A549 (cell line): ENCODE data around the gene CARMIL1. TPM values are rescaled to one million over a fixed set of nuclear protein-coding genes. Genes with fewer than 3 reads are reported as not detected.

Source experiments
- ATAC-seq, 2 experiments: fragments of 200-7000 bp in 1 of 2; fragments of >200 bp in 1 of 2; cut with Nextera tagmentation in 1 of 2; cut with Tn5 transposase in 1 of 2; 3 replicates each; pipeline versions ENCODE4 v1.8.0 to v1.9.1; 2018 to 2020; ENCODE audit warnings: mild to moderate bottlenecking in 1 of 2, moderate library complexity in 1 of 2
- CTCF ChIA-PET: fragments of 300-600 bp; sonication (Branson Sonifier 250); formaldehyde crosslinking; extraction: SDS; loops from one replicate; lab custom pipeline; 2021; ENCODE audit warnings: antibody characterized with exemption, inconsistent platforms; lab: Yijun Ruan, JAX
- POLR2A ChIA-PET: fragments of 350-600 bp; formaldehyde crosslinking; extraction: SDS; loops from one replicate; lab custom pipeline; 2021; ENCODE audit warnings: antibody characterized with exemption, inconsistent platforms; lab: Yijun Ruan, JAX
- DNase-seq, 2 experiments: peaks; one replicate each; pipeline versions ENCODE4 v3.0.0 to v3.0.0-alpha.2; 2011 to 2016; ENCODE audit warnings: low read depth in 1 of 2, low spot score in 1 of 2
- FAIRE-seq: peaks from 2 replicates; lab custom pipeline; 2011; peaks lifted over from hg19 to GRCh38; lab: Jason Lieb, UNC
- H3K27ac ChIP-seq, 2 experiments: fragments of >200 bp; sonication (Bioruptor Twin); formaldehyde crosslinking; 3 replicates each; pipeline ENCODE4 v1.5.1; 2016 to 2017
- H3K4me1 ChIP-seq: fragments of >200 bp; sonication (Bioruptor Twin); formaldehyde crosslinking; 3 replicates; pipeline ENCODE4 v1.6.1; 2016
- H3K4me2 ChIP-seq: fragments of >200 bp; sonication (Bioruptor Twin); formaldehyde crosslinking; 3 replicates; pipeline ENCODE4 v1.6.1; 2016
- H3K4me3 ChIP-seq: fragments of >200 bp; sonication (Bioruptor Twin); formaldehyde crosslinking; 3 replicates; pipeline ENCODE4 v1.5.1; 2016
- H3K9me3 ChIP-seq: fragments of >200 bp; sonication (Bioruptor Twin); formaldehyde crosslinking; 3 replicates; pipeline ENCODE4 v1.6.1; 2016
- BHLHE40 ChIP-seq: IDR thresholded peaks from 2 replicates; pipeline ENCODE4 v1.6.1; 2012; ENCODE audit warnings: low read depth, low read length, inconsistent platforms
- CBX2 ChIP-seq: fragments of 200-600 bp; sonication (generic); IDR thresholded peaks from 2 replicates; pipeline ENCODE4 v1.6.1; 2016; ENCODE audit warnings: low read depth, mild to moderate bottlenecking, borderline replicate concordance
- CEBPB ChIP-seq, 2 experiments: fragments of >200 bp in 1 of 2; sonication (Bioruptor Twin) in 1 of 2; formaldehyde crosslinking in 1 of 2; IDR thresholded peaks; 2 replicates each; pipeline ENCODE4 v1.6.1; 2012 to 2016
- E2F6 ChIP-seq: IDR thresholded peaks from 2 replicates; pipeline ENCODE4 v1.6.1; 2012; ENCODE audit warnings: low read depth, borderline replicate concordance
- EHF ChIP-seq: fragments of 250-450 bp; sonication (Bioruptor Pico); IDR thresholded peaks from 2 replicates; pipeline ENCODE4 v1.5.0; 2020; ENCODE audit warnings: mild to moderate bottlenecking
- FOSB ChIP-seq: fragments of 250-450 bp; sonication (Bioruptor Pico); IDR thresholded peaks from 2 replicates; pipeline ENCODE4 v1.5.0; 2020; ENCODE audit warnings: mild to moderate bottlenecking, moderate library complexity
- FOSL2 ChIP-seq, 2 experiments: fragments of 450-650 bp in 1 of 2; fragments of >200 bp in 1 of 2; sonication (Bioruptor Twin) in 1 of 2; formaldehyde crosslinking; IDR thresholded peaks; 2 replicates each; pipeline versions ENCODE4 v1.5.0 to v1.6.1; 2016 to 2020; ENCODE audit warnings: mild to moderate bottlenecking in 1 of 2, moderate library complexity in 1 of 2
- GATA3 ChIP-seq: IDR thresholded peaks from 2 replicates; pipeline ENCODE4 v1.6.1; 2012; ENCODE audit warnings: borderline replicate concordance
- HEYL ChIP-seq: fragments of 250-450 bp; sonication (Bioruptor Pico); IDR thresholded peaks from 2 replicates; pipeline ENCODE4 v1.8.0; 2021; ENCODE audit warnings: mild to moderate bottlenecking, moderate library complexity
- HMGXB4 ChIP-seq: fragments of 250-450 bp; sonication (Bioruptor Pico); IDR thresholded peaks from 2 replicates; pipeline ENCODE4 v1.5.0; 2021; ENCODE audit warnings: mild to moderate bottlenecking, moderate library complexity, borderline replicate concordance
- HOXA7 ChIP-seq: fragments of 250-450 bp; sonication (Bioruptor Pico); IDR thresholded peaks from 2 replicates; pipeline ENCODE4 v1.5.0; 2020; ENCODE audit warnings: mild to moderate bottlenecking, moderate library complexity
- HOXB5 ChIP-seq: fragments of 250-450 bp; sonication (Bioruptor Pico); IDR thresholded peaks from 2 replicates; pipeline ENCODE4 v1.5.0; 2020; ENCODE audit warnings: mild to moderate bottlenecking, moderate library complexity
- KDM1A ChIP-seq: fragments of 200-600 bp; sonication (generic); IDR thresholded peaks from 2 replicates; pipeline ENCODE4 v1.6.1; 2016; ENCODE audit warnings: low read depth, mild to moderate bottlenecking
- MAFK ChIP-seq: fragments of 450-650 bp; IDR thresholded peaks from 2 replicates; pipeline ENCODE4 v1.6.1; 2014; ENCODE audit not compliant: partially characterized antibody
- MAZ ChIP-seq: fragments of 150-350 bp; IDR thresholded peaks from 2 replicates; pipeline ENCODE4 v1.6.1; 2014; ENCODE audit warnings: antibody characterized with exemption, low read depth, low read length, borderline replicate concordance
- NFE2L2 ChIP-seq: fragments of 150-350 bp; conservative IDR thresholded peaks from 2 replicates; pipeline ENCODE4 v1.6.1; 2014; ENCODE audit warnings: low read length
- NPAS2 ChIP-seq: fragments of 250-450 bp; sonication (Bioruptor Pico); IDR thresholded peaks from 2 replicates; pipeline ENCODE4 v1.8.0; 2022; ENCODE audit warnings: mild to moderate bottlenecking, moderate library complexity, borderline replicate concordance
- POLR2A ChIP-seq: IDR thresholded peaks from 2 replicates; pipeline ENCODE4 v1.6.1; 2012; ENCODE audit warnings: mild to moderate bottlenecking, low read length
- RAD21 ChIP-seq, 2 experiments: fragments of >200 bp in 1 of 2; sonication (Bioruptor Twin) in 1 of 2; formaldehyde crosslinking in 1 of 2; IDR thresholded peaks in 1 of 2; conservative IDR thresholded peaks in 1 of 2; 2 replicates in 1 of 2; 3 replicates in 1 of 2; pipeline ENCODE4 v1.6.1; 2012 to 2018; ENCODE audit warnings: inconsistent platforms in 1 of 2
- RCOR1 ChIP-seq: fragments of 150-350 bp; IDR thresholded peaks from 2 replicates; pipeline ENCODE4 v1.6.1; 2014; ENCODE audit warnings: antibody characterized with exemption, low read length, low read depth
- RNF2 ChIP-seq: fragments of 200-600 bp; sonication (generic); IDR thresholded peaks from 2 replicates; pipeline ENCODE4 v1.6.1; 2016; ENCODE audit warnings: low read depth, mild to moderate bottlenecking, antibody characterized with exemption, moderate library complexity, borderline replicate concordance
- SMC3 ChIP-seq: fragments of >200 bp; sonication (Bioruptor Twin); formaldehyde crosslinking; IDR thresholded peaks from 3 replicates; pipeline ENCODE4 v1.6.1; 2018; ENCODE audit warnings: inconsistent platforms
- SREBF2 ChIP-seq: fragments of 450-650 bp; IDR thresholded peaks from 2 replicates; pipeline ENCODE4 v1.6.1; 2014; ENCODE audit warnings: mild to moderate bottlenecking, moderate library complexity
- ZC3H11A ChIP-seq: fragments of 450-650 bp; IDR thresholded peaks from 2 replicates; pipeline ENCODE4 v1.6.1; 2014; ENCODE audit warnings: antibody characterized with exemption, mild to moderate bottlenecking
- WGBS: methylation state at CpG from one replicate; pipeline ENCODE4 v1.1.6; 2017; ENCODE audit errors: missing lambda C conversion rate; 5-methylcytosine and 5-hydroxymethylcytosine counted together
- polyA plus RNA-seq, 4 experiments: library from polyadenylated mRNA; depleted of rRNA in 3 of 4; stranded (reverse); fragments of >200 nt; fragmentation: RNase III in 1 of 4; extraction: RNeasy Plus Mini Kit Qiagen cat#74134 plus additional on column Dnase treatment in 1 of 4; gene quantifications; 2 replicates in 3 of 4; 3 replicates in 1 of 4; pipeline ENCODE4 v1.2.3, GENCODE V29; 2011 to 2017
- TF ChIP-seq, protein P1 (sequence below): fragments of >200 bp; sonication (Bioruptor Twin); formaldehyde crosslinking; IDR thresholded peaks from 2 replicates; pipeline ENCODE4 v1.6.1; 2016
- TF ChIP-seq, protein P2 (sequence below): IDR thresholded peaks from 2 replicates; pipeline ENCODE4 v1.6.1; 2012
- TF ChIP-seq, protein P3 (sequence below): fragments of 200-600 bp; sonication (generic); IDR thresholded peaks from 2 replicates; pipeline ENCODE4 v1.6.1; 2016; ENCODE audit warnings: antibody characterized with exemption, mild to moderate bottlenecking, moderate library complexity
- TF ChIP-seq, protein P4 (sequence below): fragments of >200 bp; sonication (Bioruptor Twin); formaldehyde crosslinking; IDR thresholded peaks from 3 replicates; pipeline ENCODE4 v1.5.1; 2016

The CARMIL1 gene
- polyA plus RNA-seq, 2 of the 4 experiments (the other 2 are of a cell fraction), result 11.5 to 11.8 TPM

GRCh38 chr6:25614052-25614451, 334.9 kb downstream of the CARMIL1 start:
- Histone ChIP-seq H3K27ac (no peak overlapping the region), H3K4me2 (no peak overlapping the region), H3K9me3 (no peaks in the 10 kb centered on the region), H3K4me1 (no peaks in the 10 kb centered on the region), H3K4me3 (no peak overlapping the region)
- ATAC-seq (no peak), DNase-seq (no peak), FAIRE-seq (no peak)
- no peak for TF ChIP-seq MAZ
- TF ChIP-seq FOSL2 (IDR thresholded peaks at IDR 0.05), result no peak
- no peak for TF ChIP-seq FOSL2 (CRISPR knock-in tag; IDR thresholded peaks at IDR 0.05)
- TF ChIP-seq GATA3, result no peak
- TF ChIP-seq, protein P1, sequence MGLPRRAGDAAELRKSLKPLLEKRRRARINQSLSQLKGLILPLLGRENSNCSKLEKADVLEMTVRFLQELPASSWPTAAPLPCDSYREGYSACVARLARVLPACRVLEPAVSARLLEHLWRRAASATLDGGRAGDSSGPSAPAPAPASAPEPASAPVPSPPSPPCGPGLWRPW, result no peak
- TF ChIP-seq SREBF2, result no peak
- TF ChIP-seq HMGXB4 (CRISPR knock-in tag), result no peak
- TF ChIP-seq SMC3, result no peak
- TF ChIP-seq RAD21 (conservative IDR thresholded peaks at IDR 0.05 in 1 of 2, IDR thresholded peaks at IDR 0.05 in 1 of 2), result no peak
- TF ChIP-seq ZC3H11A, result no peak
- no peak for TF ChIP-seq RCOR1
- TF ChIP-seq FOSB (CRISPR knock-in tag), result no peak
- no peak for TF ChIP-seq POLR2A
- TF ChIP-seq EHF (CRISPR knock-in tag), result no peak
- ChIA-PET CTCF (interaction anchor here (1.3 to 1.6 kb wide), 2 partner anchors 104 to 391 kb away, joined by 3 to 4 read pairs; no protein-coding TSS in a partner anchor), POLR2A (no interaction called here)
- 69% methylated on average over 4 of the region's 4 CpGs for WGBS

GRCh38 chr6:25615471-25615870, 336.3 kb downstream of the CARMIL1 start:
- ATAC-seq, result no peak
- ChIA-PET POLR2A (no interaction called here), CTCF (no interaction called here)
- Histone ChIP-seq H3K9me3 (no peaks in the 10 kb centered on the region), H3K4me3 (no peak overlapping the region), H3K4me2 (no peak overlapping the region), H3K4me1 (no peaks in the 10 kb centered on the region), H3K27ac (no peak overlapping the region)
- FAIRE-seq, result no peak
- WGBS, result 84% methylated on average over 1 of the region's 1 CpG
- DNase-seq, result no peak
- TF ChIP-seq SMC3 (no peak), NFE2L2 (no peak), CEBPB (IDR thresholded peaks at IDR 0.05) (no peak), HOXA7 (CRISPR knock-in tag) (no peak), NPAS2 (CRISPR knock-in tag) (no peak), RNF2 (no peak), HOXB5 (CRISPR knock-in tag) (no peak), POLR2A (no peak), HEYL (CRISPR knock-in tag) (no peak), EHF (CRISPR knock-in tag) (no peak), E2F6 (no peak), RAD21 (conservative IDR thresholded peaks at IDR 0.05 in 1 of 2, IDR thresholded peaks at IDR 0.05 in 1 of 2) (no peak), BHLHE40 (no peak), MAFK (no peak), CBX2 (no peak), KDM1A (no peak)
- TF ChIP-seq, protein P2, sequence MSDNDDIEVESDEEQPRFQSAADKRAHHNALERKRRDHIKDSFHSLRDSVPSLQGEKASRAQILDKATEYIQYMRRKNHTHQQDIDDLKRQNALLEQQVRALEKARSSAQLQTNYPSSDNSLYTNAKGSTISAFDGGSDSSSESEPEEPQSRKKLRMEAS, result no peak
- TF ChIP-seq, protein P3, sequence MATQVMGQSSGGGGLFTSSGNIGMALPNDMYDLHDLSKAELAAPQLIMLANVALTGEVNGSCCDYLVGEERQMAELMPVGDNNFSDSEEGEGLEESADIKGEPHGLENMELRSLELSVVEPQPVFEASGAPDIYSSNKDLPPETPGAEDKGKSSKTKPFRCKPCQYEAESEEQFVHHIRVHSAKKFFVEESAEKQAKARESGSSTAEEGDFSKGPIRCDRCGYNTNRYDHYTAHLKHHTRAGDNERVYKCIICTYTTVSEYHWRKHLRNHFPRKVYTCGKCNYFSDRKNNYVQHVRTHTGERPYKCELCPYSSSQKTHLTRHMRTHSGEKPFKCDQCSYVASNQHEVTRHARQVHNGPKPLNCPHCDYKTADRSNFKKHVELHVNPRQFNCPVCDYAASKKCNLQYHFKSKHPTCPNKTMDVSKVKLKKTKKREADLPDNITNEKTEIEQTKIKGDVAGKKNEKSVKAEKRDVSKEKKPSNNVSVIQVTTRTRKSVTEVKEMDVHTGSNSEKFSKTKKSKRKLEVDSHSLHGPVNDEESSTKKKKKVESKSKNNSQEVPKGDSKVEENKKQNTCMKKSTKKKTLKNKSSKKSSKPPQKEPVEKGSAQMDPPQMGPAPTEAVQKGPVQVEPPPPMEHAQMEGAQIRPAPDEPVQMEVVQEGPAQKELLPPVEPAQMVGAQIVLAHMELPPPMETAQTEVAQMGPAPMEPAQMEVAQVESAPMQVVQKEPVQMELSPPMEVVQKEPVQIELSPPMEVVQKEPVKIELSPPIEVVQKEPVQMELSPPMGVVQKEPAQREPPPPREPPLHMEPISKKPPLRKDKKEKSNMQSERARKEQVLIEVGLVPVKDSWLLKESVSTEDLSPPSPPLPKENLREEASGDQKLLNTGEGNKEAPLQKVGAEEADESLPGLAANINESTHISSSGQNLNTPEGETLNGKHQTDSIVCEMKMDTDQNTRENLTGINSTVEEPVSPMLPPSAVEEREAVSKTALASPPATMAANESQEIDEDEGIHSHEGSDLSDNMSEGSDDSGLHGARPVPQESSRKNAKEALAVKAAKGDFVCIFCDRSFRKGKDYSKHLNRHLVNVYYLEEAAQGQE, result no peak
- TF ChIP-seq, protein P4, sequence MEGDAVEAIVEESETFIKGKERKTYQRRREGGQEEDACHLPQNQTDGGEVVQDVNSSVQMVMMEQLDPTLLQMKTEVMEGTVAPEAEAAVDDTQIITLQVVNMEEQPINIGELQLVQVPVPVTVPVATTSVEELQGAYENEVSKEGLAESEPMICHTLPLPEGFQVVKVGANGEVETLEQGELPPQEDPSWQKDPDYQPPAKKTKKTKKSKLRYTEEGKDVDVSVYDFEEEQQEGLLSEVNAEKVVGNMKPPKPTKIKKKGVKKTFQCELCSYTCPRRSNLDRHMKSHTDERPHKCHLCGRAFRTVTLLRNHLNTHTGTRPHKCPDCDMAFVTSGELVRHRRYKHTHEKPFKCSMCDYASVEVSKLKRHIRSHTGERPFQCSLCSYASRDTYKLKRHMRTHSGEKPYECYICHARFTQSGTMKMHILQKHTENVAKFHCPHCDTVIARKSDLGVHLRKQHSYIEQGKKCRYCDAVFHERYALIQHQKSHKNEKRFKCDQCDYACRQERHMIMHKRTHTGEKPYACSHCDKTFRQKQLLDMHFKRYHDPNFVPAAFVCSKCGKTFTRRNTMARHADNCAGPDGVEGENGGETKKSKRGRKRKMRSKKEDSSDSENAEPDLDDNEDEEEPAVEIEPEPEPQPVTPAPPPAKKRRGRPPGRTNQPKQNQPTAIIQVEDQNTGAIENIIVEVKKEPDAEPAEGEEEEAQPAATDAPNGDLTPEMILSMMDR, result no peak
